ENCODE results near the gene PTCRA. TPM values are rescaled to one million over a fixed set of nuclear protein-coding genes. Genes with fewer than 3 reads are reported as not detected.

The PTCRA gene
- total and polyA plus RNA-seq, 8 donors = 0.66 TPM; not detected in 7

DNA sequence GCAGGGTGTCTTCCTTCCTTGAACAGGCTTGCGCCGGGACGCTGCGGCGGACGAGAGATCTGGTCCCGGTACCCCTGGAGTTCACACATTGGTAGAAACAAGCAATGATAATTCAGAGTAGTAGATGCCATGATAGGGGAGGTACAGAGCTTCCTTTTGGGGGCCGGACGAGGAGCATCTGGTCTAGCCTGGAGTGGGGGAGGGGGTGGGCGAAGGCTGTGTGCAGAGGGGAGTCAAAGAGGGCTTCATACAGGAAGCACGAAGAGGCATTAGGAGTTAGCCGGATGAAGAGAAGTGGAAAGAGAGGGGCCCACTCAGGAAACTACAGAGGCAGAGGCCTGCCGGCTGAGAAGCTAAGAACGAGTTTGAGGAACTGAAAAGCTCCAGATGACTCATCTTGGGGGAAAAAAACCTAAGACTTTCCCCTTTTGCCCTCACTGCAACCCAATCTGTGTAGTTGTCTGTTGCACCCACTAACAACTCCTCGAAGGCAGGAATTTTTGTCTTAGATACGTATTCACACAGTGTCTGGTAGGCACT is 14.0 kb downstream of the PTCRA start:
- 0 to 1% methylated on average over 16 of the region's 16 CpGs for WGBS, 2 donors
- no peak for FAIRE-seq
- peak in 1 of 6 donors; percentile 48 for DNase-seq
- intact Hi-C loops (cut with DNase I) = no loop called here
- H3K36me3 ChIP-seq = peaks cover 0 to 8% (median 7%) of the 10 kb centered on the region in 3 donors
- no peaks in the 10 kb centered on the region for H3K27me3 ChIP-seq
- peak overlapping the region; percentile 52 to 84 (median 58) for H3K4me3 ChIP-seq
- H3K9me3 ChIP-seq = no peaks in the 10 kb centered on the region
- peak overlapping the region; percentile 80 to 93 (median 88) for H3K27ac ChIP-seq
- peak; percentile 6 to 32 (median 12) for ATAC-seq
- peaks cover 0 to 21% (median 18%) of the 10 kb centered on the region in 3 donors for H3K4me1 ChIP-seq
- TF ChIP-seq, protein P1, sequence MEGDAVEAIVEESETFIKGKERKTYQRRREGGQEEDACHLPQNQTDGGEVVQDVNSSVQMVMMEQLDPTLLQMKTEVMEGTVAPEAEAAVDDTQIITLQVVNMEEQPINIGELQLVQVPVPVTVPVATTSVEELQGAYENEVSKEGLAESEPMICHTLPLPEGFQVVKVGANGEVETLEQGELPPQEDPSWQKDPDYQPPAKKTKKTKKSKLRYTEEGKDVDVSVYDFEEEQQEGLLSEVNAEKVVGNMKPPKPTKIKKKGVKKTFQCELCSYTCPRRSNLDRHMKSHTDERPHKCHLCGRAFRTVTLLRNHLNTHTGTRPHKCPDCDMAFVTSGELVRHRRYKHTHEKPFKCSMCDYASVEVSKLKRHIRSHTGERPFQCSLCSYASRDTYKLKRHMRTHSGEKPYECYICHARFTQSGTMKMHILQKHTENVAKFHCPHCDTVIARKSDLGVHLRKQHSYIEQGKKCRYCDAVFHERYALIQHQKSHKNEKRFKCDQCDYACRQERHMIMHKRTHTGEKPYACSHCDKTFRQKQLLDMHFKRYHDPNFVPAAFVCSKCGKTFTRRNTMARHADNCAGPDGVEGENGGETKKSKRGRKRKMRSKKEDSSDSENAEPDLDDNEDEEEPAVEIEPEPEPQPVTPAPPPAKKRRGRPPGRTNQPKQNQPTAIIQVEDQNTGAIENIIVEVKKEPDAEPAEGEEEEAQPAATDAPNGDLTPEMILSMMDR (IDR thresholded peaks at IDR 0.05) = no peak

GRCh38 chr6:42932412-42932811 is 16.6 kb downstream of the PTCRA start:
- H3K4me3 ChIP-seq = no peak overlapping the region
- DNase-seq = no peak
- TF ChIP-seq, protein P1 (IDR thresholded peaks at IDR 0.05) = no peak
- H3K27me3 ChIP-seq = no peaks in the 10 kb centered on the region
- FAIRE-seq = no peak
- ATAC-seq = no peak
- no peaks in the 10 kb centered on the region for H3K9me3 ChIP-seq
- WGBS, 2 donors = 84 to 87% methylated on average over 3 of the region's 3 CpGs
- H3K27ac ChIP-seq = no peak overlapping the region
- H3K36me3 ChIP-seq = peaks cover 6 to 20% (median 7%) of the 10 kb centered on the region in 3 donors
- peaks cover 3 to 21% (median 18%) of the 10 kb centered on the region in 3 donors for H3K4me1 ChIP-seq
- intact Hi-C loops (cut with DNase I) = no loop called here

- Histone ChIP-seq H3K27me3 (no peaks in the 10 kb centered on the region), H3K4me1 (peaks cover 10 to 27% (median 26%) of the 10 kb centered on the region in 3 donors), H3K4me3 (no peak overlapping the region), H3K27ac (peak overlapping the region in 1 of 4 donors; percentile 2), H3K36me3 (peaks cover 6 to 20% (median 7%) of the 10 kb centered on the region in 3 donors), H3K9me3 (no peaks in the 10 kb centered on the region)
- intact Hi-C loops (cut with DNase I) = no loop called here
- TF ChIP-seq, protein P1 (IDR thresholded peaks at IDR 0.05) = no peak
- 49 to 51% methylated on average over 3 of the region's 3 CpGs for WGBS, 2 donors
- no peak for ATAC-seq
- no peak for FAIRE-seq
- DNase-seq = no peak
Observed at GRCh38 chr6:42933205-42933604, 17.4 kb downstream of the PTCRA start.

- ATAC-seq (no peak), FAIRE-seq (no peak), DNase-seq (no peak)
- peaks cover 6 to 20% (median 7%) of the 10 kb centered on the region in 3 donors for H3K36me3 ChIP-seq
- H3K4me1 ChIP-seq = peaks cover 18 to 43% (median 34%) of the 10 kb centered on the region in 3 donors
- 91 to 92% methylated on average over 7 of the region's 7 CpGs for WGBS, 2 donors
- no peaks in the 10 kb centered on the region for H3K27me3 ChIP-seq
- TF ChIP-seq, protein P1 (IDR thresholded peaks at IDR 0.05) = no peak
- no peak overlapping the region for H3K4me3 ChIP-seq
- H3K9me3 ChIP-seq = no peaks in the 10 kb centered on the region
- intact Hi-C loops (cut with DNase I) = no loop called here
- H3K27ac ChIP-seq = no peak overlapping the region
Observed at GRCh38 chr6:42935322-42935721, 19.5 kb downstream of the PTCRA start.

GRCh38 chr6:42936398-42936797 is 20.5 kb downstream of the PTCRA start:
- H3K9me3 ChIP-seq = no peaks in the 10 kb centered on the region
- no peak overlapping the region for H3K27ac ChIP-seq
- no peak for FAIRE-seq
- WGBS, 2 donors = 87 to 92% methylated on average over 11 of the region's 11 CpGs
- intact Hi-C loops (cut with DNase I) = no loop called here
- no peak overlapping the region for H3K4me3 ChIP-seq
- H3K27me3 ChIP-seq = no peaks in the 10 kb centered on the region
- ATAC-seq = no peak
- H3K4me1 ChIP-seq = peaks cover 28 to 35% (median 30%) of the 10 kb centered on the region in 3 donors
- DNase-seq = no peak
- peaks cover 6 to 20% (median 7%) of the 10 kb centered on the region in 3 donors for H3K36me3 ChIP-seq
- TF ChIP-seq, protein P1 (IDR thresholded peaks at IDR 0.05) = no peak

Measured in pancreas (tissue), 10 donors.